SIG-M5 treated with dmso at 0.1 percent for 504 hours (cell line): ENCODE data around the gene FHIT.
"Not testable (repeated sequence)": the region's sequence is repeated elsewhere in the genome, so short reads cannot be mapped to it uniquely, and the experiment has no call there.

Experiments
- DNase-seq: peaks from one replicate; lab custom pipeline; 2025; ENCODE audit not compliant: unreplicated experiment; lab: John Stamatoyannopoulos, UW

FHIT gene

DNA sequence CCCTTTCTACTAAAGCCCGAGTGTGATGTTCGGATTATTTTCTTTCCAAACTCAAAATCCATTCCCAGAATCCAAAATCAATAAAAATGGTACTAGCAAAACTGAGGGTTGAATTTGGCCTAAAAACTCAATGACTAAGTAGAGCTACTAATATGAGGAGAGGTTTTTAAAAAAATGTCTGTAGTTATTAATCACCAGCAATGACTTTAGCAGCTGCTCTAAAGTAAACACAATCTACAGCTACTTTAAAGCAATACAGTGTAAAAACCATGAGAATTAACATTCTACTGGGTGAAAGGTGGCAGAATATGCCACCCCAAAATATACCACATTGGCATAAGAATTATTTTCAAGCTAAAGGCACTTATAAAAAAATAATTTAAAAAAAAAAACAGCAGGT is 23.5 kb downstream of the FHIT start:
- no peak for DNase-seq

DNA sequence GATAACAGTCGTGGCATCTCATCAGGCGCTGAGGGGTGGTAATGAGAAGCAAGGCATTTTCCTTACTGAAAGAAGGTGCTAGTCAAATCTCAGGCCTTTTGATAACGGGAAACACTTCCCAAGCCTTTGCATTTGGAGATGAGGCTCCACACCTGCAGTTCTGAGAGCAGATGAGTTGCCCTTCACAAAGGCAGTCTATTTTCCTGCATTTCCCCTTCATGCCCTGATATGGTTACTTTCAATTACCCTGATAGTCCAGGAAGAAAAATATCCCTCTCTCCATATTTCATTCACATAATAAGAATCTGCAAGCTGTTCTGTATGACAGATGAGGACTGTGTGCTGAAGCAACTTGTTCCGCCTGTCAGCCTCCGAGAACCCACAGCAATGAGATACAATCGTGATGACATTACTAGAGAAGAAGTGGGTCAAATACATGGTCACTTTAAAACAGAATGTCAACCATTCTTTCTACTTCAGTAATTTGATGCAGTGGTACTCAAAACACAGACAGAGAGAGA is 25.0 kb downstream of the FHIT start:
- DNase-seq = no peak

DNA sequence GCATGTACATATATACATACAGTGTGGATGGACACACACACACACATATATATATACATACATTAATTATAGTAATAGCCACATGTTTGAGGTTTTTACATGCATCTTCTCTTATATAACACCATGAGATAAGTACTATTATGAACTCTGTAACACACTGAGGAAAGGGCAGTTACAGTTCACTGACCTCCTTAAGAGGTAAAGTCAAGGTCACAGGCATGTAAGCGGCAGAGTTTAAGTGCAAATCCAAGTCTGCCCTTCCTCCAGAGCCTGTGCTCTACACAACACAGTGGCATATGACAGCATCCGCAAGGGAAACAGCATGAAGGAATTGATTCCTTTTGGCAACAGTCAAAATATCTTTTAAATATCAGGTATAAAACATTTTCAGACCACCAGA is 26.4 kb downstream of the FHIT start:
- DNase-seq = no peak

DNA sequence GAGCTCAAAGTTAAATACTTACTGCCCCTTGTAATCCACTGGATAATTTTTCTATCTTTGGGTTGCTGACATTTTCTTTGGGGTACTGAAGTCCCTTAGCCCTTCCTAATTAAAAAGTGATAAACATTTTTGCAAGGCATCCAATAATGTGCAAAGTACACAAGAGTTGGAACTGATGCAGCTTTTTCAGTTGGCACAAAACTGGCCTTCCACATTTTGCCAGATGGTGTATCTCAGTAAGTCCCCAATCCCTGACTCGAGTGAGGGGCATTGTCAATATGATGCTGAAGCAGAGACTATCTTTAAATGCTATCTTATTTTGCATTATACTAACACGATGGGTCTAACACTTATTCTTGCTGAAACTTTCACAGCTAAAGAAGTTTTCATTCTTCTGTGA is 27.8 kb downstream of the FHIT start:
- no peak for DNase-seq

DNA sequence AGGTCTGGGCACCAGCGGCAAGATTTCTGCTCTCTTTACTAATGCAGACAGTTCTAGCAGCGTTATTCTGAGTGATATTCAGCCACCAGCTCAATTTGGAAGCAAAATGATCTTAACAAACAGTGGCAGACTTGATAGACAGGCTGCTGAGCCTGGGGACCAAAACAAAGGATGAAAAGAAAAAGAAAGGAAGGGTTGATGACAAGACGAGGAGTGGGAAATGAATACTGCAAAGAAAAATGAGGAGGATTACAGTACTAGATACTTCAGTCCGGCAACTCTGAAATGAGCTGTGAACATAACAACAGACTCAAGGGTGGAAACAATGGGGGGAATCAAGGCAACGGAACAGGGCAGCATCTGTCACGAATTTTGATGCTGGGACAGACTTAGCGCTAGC is 28.8 kb downstream of the FHIT start:
- DNase-seq = no peak

DNA sequence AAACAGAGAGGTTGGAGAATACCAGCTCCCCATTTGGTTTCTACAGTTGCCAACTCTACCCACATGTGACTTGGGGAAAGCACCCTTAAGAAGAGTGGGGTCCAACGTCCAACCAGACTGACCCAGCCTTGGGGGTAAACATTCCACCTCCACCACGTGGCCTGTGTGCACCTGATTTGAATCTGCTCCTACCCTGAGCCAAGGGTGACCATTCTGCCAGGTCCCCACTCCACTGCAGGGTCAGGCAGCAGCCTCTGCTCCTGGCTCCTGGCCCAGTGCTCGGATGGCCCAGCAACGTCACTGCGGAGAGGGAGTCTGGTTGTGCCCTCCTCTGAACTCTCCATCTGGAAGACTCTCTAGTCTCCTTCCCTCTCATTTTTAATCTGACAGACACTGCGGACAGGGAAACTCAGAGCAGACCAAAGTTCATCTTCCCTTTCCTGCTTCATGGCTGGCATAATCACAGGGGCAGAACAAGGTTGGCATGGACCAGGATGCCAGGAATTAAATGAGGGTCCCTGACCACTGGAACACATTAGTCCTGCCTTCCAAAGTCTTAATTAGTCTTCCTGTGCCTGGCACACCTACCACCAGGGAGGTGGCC is 29.4 kb downstream of the FHIT start:
- DNase-seq = no peak

DNA sequence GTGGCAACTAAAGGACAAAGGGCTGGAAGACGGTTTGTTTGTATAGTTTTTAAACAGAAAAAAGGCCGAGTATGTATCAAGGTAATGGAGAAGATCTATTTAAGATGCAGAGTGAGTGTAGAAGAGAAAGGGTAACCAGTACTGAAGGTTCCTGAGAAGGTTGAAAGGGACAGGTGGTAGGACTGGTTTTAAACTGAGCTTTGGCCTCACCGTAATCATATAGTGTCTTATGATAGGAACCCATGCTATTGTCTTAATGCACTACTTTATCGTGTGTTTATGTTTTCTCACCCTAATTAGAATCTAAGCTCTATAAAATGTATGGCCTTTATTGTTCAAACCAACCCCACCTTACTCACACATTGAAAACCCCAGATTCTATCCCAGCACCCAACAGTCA is 32.7 kb downstream of the FHIT start:
- DNase-seq = no peak

DNA sequence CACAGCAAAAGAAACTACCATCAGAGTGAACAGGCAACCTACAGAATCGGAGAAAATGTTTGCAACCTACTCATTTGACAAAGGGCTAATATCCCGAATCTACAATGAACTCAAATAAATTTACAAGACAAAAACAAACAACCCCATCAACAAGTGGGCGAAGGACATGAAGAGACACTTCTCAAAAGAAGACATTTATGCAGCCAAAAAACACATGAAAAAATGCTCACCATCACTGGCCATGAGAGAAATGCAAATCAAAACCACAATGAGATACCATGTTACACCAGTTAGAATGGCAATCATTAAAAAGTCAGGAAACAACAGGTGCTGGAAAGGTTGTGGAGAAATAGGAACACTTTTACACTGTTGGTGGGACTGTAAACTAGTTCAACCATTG is 35.1 kb downstream of the FHIT start:
- DNase-seq = not testable (repeated sequence)

DNA sequence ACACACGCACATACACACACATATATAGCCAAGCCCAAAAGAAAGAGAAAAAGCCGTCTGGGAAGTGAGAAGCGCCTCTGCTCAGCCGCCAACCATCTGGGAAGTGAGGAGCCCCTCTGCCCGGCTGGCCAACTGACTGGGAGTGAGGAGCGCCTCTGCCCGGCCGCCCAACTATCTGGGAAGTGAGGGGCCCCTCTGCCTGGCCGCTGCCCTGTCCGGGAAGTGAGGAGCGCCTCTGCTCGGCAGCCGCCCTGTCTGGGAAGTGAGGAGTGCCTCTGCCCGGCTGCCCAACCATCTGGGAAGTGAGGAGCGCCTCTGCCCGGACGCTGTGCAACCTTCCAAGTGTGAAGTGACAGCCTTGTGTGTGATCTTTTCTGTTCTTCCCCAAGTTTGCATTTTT is 49.2 kb downstream of the FHIT start:
- DNase-seq = no peak

DNA sequence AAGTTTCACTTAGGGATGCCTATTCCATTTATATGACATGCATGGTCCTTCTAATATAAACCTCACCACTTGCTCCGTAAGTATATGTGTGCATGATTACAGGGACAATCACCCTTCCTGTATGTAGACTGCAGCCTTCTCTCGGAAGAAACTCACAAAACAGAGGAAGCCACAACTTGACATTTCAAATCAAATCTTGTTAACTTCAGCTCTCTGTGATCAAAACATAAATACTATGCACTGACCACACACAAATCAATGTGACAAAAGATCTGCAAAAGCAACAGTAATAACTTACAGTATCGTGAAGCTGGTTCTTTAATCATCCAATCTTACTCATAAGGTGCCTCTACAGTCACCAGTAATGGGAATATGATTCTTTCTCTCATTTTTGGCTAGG is 50.2 kb downstream of the FHIT start:
- DNase-seq = no peak

DNA sequence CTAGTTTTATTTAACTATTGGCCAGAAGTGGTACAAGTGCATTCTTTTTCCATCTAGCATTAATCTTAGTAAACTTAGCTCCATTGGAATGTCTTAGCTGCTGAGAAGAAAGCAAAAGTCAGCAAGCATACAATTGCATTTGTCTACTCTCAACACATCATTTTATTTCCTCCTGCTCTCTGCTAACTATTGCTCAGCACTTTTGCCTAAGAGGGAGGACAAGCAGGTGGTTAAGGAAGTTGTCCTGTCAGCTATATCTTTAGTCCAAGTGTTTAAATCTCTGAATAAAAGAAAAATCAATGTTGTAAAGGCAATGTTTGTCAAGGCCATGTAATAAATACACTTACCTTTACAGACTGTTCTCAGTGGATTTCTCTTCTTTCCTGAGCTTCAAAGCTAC is 51.0 kb downstream of the FHIT start:
- no peak for DNase-seq

DNA sequence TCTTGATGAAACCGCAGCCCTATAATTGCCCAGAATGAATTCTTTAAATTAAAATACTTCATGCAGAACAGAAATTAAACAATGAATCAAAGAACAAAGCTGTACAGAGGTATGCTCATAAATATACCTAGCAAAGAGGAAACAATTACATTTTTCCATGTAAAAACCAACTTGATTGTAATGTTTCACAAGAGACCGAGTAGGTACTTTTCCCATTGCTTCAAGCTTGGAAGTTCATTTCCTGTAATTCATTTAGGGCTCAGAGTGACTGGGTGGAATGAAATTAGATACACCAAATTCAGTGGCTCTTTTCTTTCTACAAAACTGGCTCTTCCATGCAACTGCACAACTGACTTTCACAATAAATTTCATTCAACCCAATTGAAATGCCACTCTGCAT is 51.4 kb downstream of the FHIT start:
- DNase-seq = no peak

DNA sequence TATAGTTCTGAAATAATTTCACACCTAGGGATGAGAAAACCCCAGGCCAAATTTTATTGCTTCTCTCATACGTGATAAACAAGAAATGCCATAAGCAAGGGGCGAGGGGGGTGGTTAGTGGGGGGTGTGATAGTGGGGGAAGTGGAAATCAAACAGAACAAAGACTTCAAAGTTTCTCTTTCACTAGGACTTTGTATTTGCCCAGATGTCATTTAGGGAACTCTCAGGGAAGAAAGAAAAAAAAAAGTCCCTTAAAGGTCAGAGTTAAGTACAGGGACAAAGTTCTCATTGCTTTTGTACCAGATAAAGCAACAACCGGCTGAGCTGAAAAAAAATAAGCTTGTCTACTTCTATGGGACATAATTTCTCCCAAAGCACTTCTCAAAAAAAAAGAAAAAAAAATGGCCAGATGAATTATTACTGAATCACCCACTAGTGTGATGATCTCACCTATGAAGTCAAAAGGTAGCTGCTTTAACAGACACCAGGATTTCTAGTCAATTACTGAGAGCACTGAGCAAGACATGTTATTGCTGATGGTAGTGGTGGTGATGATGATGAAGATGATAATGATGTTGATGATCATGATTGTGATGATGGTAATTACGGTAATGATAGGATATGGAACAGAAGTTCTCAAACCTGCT is 56.2 kb downstream of the FHIT start:
- no peak for DNase-seq

DNA sequence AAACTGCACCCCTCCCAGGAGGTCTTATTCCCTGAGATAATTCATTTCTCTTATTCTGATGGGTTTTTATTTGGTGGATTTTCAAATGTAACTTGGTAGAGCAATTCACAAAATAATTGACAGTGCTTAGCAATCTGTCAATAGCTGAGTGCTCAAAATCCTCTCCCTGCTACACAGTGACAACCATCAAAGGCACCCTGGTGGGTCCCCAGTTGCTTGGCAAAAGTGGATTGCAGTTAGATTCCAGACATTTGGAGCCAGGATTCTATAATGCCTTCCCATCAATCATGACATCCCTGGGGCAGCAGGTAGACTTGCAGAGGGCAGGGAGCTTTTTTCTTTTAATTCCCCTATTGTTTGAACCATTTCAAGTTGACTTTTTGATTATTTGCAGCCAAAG is 59.0 kb downstream of the FHIT start:
- DNase-seq = no peak

DNA sequence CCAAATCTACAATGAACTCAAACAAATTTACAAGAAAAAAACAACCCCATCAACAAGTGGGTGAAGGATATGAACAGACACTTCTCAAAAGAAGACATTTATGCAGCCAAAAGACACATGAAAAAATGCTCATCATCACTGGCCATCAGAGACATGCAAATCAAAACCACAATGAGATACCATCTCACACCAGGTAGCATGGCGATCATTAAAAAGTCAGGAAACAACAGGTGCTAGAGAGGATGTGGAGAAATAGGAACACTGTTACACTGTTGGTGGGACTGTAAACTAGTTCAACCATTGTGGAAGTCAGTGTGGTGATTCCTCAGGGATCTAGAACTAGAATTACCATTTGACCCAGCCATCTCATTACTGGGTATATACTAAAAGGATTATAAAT is 61.0 kb downstream of the FHIT start:
- not testable (repeated sequence) for DNase-seq

DNA sequence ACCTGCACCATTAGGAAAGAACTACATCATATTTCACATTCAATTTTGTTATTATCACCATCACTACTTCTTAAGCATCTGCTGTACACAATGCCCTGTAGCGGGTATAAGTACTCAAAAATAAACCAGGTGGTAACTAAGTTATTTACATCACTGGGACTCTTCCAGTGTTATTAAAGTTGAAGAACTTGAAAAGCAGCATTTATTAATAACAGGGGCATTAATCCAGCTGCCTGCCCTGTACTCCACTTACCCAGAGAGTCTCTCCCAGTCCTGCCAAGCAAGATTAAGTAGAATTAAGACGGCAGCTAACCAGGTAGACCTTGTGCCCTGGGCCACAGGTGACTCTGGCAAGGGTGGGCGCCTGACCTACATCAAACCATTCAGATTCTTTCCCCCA is 65.2 kb downstream of the FHIT start:
- no peak for DNase-seq

DNA sequence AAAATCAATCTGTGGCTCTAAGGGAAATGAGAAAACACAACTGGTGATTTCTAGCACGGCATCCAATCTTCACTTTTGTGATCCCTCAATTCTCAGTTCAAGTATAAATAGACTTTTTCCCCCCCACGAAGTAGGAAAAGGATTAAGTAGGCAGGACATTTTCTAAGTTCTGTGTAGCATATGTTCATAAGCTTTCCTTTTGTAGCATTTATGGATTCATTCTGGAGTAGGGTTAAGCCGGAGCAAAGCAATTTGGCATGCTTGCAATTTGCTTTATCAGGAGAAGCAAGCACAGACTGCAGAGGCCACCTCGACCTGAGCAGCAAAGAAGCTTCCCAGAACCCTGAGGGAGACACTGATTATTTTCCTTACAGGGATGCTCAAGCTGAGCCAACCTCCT is 66.3 kb downstream of the FHIT start:
- DNase-seq = no peak

DNA sequence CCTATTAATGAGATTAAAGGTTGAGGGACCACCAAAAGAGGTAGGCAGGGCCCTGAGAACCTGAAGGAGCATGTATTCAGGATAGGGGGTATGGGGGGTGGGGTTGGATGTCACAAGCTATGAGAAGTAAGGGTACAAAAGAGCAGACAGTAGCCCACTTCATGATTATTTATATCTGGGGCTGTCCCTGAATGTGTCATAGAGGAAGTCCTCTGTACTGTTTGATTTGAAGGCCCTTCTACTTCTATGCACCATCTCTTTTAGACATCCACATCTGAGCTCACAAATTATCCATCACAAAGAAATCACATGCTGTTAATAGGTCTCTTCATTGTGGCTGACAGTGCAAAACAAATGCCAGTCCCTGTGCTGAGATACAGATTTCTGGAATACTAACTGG is 68.6 kb downstream of the FHIT start:
- DNase-seq = no peak

DNA sequence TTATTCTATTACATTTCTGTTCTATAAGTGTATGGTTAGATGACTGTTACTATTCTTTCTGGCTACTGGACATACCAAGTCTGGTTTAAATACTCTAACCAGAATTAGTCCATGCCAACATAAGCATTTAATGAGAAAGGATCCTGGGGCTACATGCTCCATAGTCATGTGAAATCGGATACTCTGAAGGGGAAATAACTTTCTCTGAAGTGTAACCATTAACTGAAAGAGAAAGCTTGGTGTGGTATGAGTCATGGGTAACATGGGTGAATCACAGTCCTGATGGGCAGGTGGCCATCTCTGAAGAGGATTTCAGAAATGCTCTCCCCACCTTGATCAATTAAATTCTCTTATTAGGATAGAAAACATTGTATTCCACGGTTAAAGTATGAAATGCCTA is 69.4 kb downstream of the FHIT start:
- DNase-seq = no peak

DNA sequence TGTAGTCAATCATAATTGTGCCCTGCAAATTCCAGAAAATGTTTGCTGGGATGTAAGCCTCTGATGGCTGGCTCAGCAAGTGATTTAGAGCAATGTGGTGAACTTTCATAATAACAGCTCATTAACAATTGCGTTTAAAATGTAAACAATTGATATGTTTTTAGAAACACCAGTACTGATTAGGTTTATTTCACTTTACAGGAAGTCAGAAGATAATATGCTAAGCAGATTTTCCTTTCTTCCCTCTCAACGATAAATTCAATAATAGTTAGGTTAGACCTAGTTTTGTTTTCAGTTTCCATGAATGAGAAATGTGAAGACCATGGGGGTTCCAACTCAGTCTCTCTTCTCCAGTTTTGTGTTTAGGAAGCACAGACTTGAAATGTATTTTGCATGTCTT is 71.0 kb downstream of the FHIT start:
- DNase-seq = no peak

DNA sequence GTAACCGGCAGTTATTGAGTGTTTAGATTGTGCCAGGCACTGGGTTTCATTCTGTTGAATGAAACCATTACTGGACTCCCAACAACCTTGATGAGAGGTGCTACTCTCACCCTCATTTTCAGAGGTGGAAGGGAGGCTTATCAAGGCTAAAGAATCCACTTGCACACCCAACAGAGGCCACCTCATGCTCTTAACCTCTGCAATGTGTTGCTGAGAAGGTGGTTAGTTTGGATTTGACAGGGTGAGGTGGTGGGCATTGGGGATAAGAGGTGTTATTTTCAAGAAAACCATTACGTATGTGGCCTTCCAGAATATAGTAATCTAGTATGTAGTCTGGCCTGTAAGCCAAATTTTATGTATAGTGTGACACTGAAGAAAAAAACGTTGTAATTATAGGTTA is 73.1 kb downstream of the FHIT start:
- no peak for DNase-seq

DNA sequence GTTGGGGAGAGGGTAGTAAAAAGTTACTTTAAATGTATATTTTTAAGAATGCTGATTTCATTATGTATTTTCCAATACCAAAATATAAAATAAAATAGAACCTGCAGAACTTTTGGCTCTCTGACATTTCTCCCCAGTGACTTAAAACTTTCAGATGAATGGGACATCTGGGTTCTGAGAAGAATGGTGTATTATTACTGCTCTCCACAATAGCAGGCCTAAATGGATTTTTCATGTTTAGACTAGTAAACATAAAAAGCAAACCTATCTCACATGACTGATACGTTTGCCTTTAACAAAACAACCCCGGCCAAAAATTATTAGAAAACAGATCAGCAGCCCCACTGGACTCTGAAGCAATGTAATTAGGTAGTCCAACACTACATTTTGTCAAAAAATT is 73.8 kb downstream of the FHIT start:
- DNase-seq = no peak

DNA sequence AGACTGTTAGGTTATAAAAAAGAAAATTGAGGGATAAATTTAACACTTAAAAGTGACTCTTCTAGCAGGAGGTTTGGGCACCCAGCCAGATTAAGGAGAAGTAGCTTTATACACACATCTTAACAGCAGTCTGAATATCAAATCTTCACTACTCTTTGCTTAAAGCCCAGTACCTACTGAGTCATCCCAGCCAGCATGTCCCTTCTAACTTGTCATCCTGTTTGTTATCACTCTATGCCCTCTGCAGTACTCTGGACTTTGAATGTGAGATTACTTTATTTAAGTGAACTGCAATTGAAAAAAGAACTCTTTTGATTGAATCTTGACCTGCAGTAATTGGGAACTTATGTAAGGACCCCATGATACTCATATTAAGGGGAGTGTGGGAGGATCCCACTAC is 77.6 kb downstream of the FHIT start:
- DNase-seq = no peak
